Mesothelial cell of epicardium (in vitro differentiated cells): ENCODE measurements around the gene PCDH8. TPM values are rescaled to one million over a fixed set of nuclear protein-coding genes. Genes with fewer than 3 reads are reported as not detected.

Source experiments
- DNase-seq, 2 experiments: peaks; one replicate each; pipeline ENCODE4 v3.0.0; 2021; ENCODE audit warnings: low spot score in 2 of 2; ENCODE audit not compliant: unreplicated experiment in 2 of 2
- H3K27ac Mint-ChIP-seq: 2 replicates; pipeline ENCODE4 v1.8.0; 2021; ENCODE audit warnings: mixed read lengths
- H3K27me3 Mint-ChIP-seq: 2 replicates; pipeline ENCODE4 v1.8.0; 2021; ENCODE audit warnings: low read depth, mixed read lengths
- H3K36me3 Mint-ChIP-seq: 2 replicates; pipeline ENCODE4 v1.8.0; 2021; ENCODE audit warnings: mixed read lengths
- H3K4me1 Mint-ChIP-seq: 2 replicates; pipeline ENCODE4 v1.8.0; 2021; ENCODE audit warnings: mixed read lengths
- H3K4me3 Mint-ChIP-seq: 2 replicates; pipeline ENCODE4 v1.8.0; 2021; ENCODE audit warnings: mild to moderate bottlenecking, moderate library complexity, mixed read lengths
- H3K9me3 Mint-ChIP-seq: 2 replicates; pipeline ENCODE4 v1.8.0; 2021; ENCODE audit warnings: mixed read lengths
- CTCF ChIP-seq: fragments of 200-600 bp; sonication (generic); IDR thresholded peaks from one replicate; pipeline ENCODE4 v1.5.0; 2021; ENCODE audit warnings: antibody characterized with exemption; ENCODE audit not compliant: unreplicated experiment
- total RNA-seq: library from RNA; stranded (reverse); gene quantifications from 3 replicates; pipeline ENCODE4 v1.2.1, GENCODE V29; 2021

PCDH8 gene
- total RNA-seq, 1 donor from 2014 or later, result 0.25 TPM

- peaks cover 21% of the 10 kb centered on the region for H3K4me1 Mint-ChIP-seq
- TF ChIP-seq CTCF, result no peak
- H3K4me3 Mint-ChIP-seq, result no peak overlapping the region
- H3K9me3 Mint-ChIP-seq, result peaks cover 4% of the 10 kb centered on the region
- no peak for DNase-seq
- H3K27me3 Mint-ChIP-seq, result peaks cover 2% of the 10 kb centered on the region
- H3K27ac Mint-ChIP-seq, result peak overlapping the region; percentile 33
- H3K36me3 Mint-ChIP-seq, result no peaks in the 10 kb centered on the region
These were observed 44.2 kb downstream of the PCDH8 start for GRCh38 chr13:52804202-52804641.

GRCh38 chr13:52800856-52801255, 47.6 kb downstream of the PCDH8 start:
- TF ChIP-seq CTCF, result no peak
- DNase-seq, result no peak
- peaks cover 20% of the 10 kb centered on the region for H3K27me3 Mint-ChIP-seq
- no peak overlapping the region for H3K4me3 Mint-ChIP-seq
- H3K36me3 Mint-ChIP-seq, result no peaks in the 10 kb centered on the region
- H3K4me1 Mint-ChIP-seq, result peaks cover 20% of the 10 kb centered on the region
- H3K9me3 Mint-ChIP-seq, result peaks cover 4% of the 10 kb centered on the region
- H3K27ac Mint-ChIP-seq, result no peak overlapping the region

- no peak overlapping the region for H3K27ac Mint-ChIP-seq
- peaks cover 30% of the 10 kb centered on the region for H3K27me3 Mint-ChIP-seq
- H3K36me3 Mint-ChIP-seq, result no peaks in the 10 kb centered on the region
- H3K9me3 Mint-ChIP-seq, result peaks cover 4% of the 10 kb centered on the region
- DNase-seq, result no peak
- no peak overlapping the region for H3K4me3 Mint-ChIP-seq
- H3K4me1 Mint-ChIP-seq, result peaks cover 12% of the 10 kb centered on the region
- no peak for TF ChIP-seq CTCF
These were observed 49.5 kb downstream of the PCDH8 start for GRCh38 chr13:52798770-52799430.

- no peaks in the 10 kb centered on the region for H3K36me3 Mint-ChIP-seq
- no peak for TF ChIP-seq CTCF
- peaks cover 31% of the 10 kb centered on the region for H3K27me3 Mint-ChIP-seq
- H3K27ac Mint-ChIP-seq, result no peak overlapping the region
- peaks cover 4% of the 10 kb centered on the region for H3K9me3 Mint-ChIP-seq
- no peaks in the 10 kb centered on the region for H3K4me1 Mint-ChIP-seq
- DNase-seq, result no peak
- H3K4me3 Mint-ChIP-seq, result no peak overlapping the region
These were observed 51.3 kb downstream of the PCDH8 start for GRCh38 chr13:52797176-52797575.

- no peak for DNase-seq
These were observed 53.9 kb downstream of the PCDH8 start for GRCh38 chr13:52794589-52794988.

More at GRCh38 chr13:52794589-52794988, 53.9 kb downstream of the PCDH8 start:
- no peaks in the 10 kb centered on the region for H3K9me3 Mint-ChIP-seq
- no peak overlapping the region for H3K4me3 Mint-ChIP-seq
- H3K27ac Mint-ChIP-seq, result no peak overlapping the region
- no peaks in the 10 kb centered on the region for H3K36me3 Mint-ChIP-seq
- TF ChIP-seq CTCF, result no peak
- H3K4me1 Mint-ChIP-seq, result no peaks in the 10 kb centered on the region
- H3K27me3 Mint-ChIP-seq, result peaks cover 31% of the 10 kb centered on the region
